HT-29 (cell line): ENCODE data around the gene FIP1L1. TPM values are rescaled to one million over a fixed set of nuclear protein-coding genes. Genes with fewer than 3 reads are reported as not detected.
A peak's percentile ranks its signal among the peaks of the same experiment; 100 is the strongest.

Experiments used
- DNase-seq: peaks from one replicate; pipeline ENCODE4 v3.0.0-alpha.2; 2015; ENCODE audit warnings: low spot score
- total RNA-seq: library from RNA; depleted of rRNA; stranded (reverse); fragments of >200 nt; shearing (Covaris generic); gene quantifications from 2 replicates; pipeline ENCODE4 v1.2.3, GENCODE V29; 2014; rRNA removed

The FIP1L1 gene
- total RNA-seq, 1 experiment from 2014 or later = 34.6 TPM

- DNase-seq = no peak
These were observed 124.1 kb downstream of the FIP1L1 start for GRCh38 chr4:53501561-53501960.

GRCh38 chr4:53502094-53502493 lies 124.7 kb downstream of the FIP1L1 start:
- DNase-seq = no peak

GRCh38 chr4:53505947-53506346 lies 128.5 kb downstream of the FIP1L1 start:
- peak; percentile 18 for DNase-seq

- no peak for DNase-seq
These were observed 129.6 kb downstream of the FIP1L1 start for GRCh38 chr4:53507058-53507457.

DNA sequence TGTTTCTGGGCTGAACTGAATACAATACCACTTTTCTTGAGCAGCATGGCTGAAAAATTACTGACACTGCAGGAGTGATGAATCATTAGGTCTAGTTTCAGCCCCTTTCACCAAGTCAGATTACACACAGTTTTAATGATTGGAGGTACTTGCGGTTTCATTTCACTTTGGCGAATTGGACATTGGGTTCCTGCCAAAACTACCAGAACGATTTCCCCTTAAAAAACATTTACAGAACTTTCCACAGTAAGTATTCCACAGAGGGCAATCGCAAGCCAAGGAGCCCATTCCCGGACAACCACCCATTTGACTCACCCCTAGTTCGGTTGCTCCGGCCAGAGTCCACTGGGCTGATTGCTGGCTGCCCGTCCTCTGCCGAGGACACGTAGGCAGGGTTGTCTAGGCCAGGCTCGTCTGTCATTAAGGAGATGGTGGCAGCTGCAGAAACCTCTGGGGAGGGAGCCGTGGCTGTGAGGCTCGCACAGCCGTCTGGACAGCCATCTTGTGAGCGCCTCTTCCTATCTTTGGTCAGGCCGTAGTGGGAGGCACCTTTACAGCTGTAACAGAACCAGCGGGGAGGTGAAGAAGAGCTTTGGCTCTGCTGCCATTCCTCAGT lies 130.3 kb downstream of the FIP1L1 start:
- DNase-seq = peak; percentile 39

DNA sequence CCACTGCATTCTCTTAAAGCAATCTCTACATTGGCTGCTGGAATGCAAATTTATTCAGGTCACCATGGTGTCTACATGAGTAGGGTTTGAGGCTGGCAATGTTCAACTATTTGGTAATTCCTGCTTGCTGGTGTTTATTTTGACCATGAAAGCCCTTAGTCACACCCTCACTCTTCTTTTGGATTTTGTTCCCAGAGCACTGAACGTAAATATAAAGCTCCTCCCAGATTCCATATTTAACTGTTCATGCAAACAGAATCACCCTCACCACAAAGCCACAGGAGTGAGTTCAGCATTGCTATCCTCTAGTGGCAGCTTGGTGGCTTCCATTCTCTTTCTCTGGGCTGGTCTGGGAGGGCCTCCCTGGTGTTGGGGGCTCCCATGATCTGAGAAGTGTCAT lies 131.0 kb downstream of the FIP1L1 start:
- peak; percentile 31 for DNase-seq

- no peak for DNase-seq
These were observed 132.9 kb downstream of the FIP1L1 start for GRCh38 chr4:53510321-53510720.

Other genes starting within 250 kb of the FIP1L1 start
- 32.7 and 33.1 TPM in 2 replicates for gene SCFD2, start 11.6 kb upstream of the FIP1L1 start, total RNA-seq
- 9.4 and 10.1 TPM in 2 replicates for gene LNX1, start 213.8 kb downstream of the FIP1L1 start, total RNA-seq